Measurements from ENCODE around the gene CTSF. TPM values are rescaled to one million over a fixed set of nuclear protein-coding genes. Genes with fewer than 3 reads are reported as not detected.
"Not testable (repeated sequence)": the region's sequence is repeated elsewhere in the genome, so short reads cannot be mapped to it uniquely, and the experiment has no call there.

Gene CTSF
- total RNA-seq: 1 to 10 TPM; 3.5 to 3.9 TPM

- ChIA-PET CTCF (interaction anchor here (1.3 to 2.1 kb wide), 5 partner anchors 10 to 257 kb away, joined by 3 to 5 read pairs (median 3); partner anchors contain the start of genes CCDC87, CCS and RBM14), POLR2A (interaction anchor here (0.6 kb wide), 2 partner anchors 43 to 118 kb away, joined by 3 to 9 read pairs; no protein-coding TSS in a partner anchor)
- no peak within 1 kb of the TSS for H3K27ac Mint-ChIP-seq
- H3K36me3 Mint-ChIP-seq (ENCODE audit: low read depth): no peaks in the 10 kb centered on the region
- DNase-seq: peak; percentile 72
- peaks cover 13% of the 10 kb centered on the region for H3K27me3 Mint-ChIP-seq
- H3K4me3 Mint-ChIP-seq: peak within 1 kb of the TSS; percentile 67
- H3K4me1 Mint-ChIP-seq: peaks cover 5% of the 10 kb centered on the region
- no peaks in the 10 kb centered on the region for H3K9me3 Mint-ChIP-seq
Measured at GRCh38 chr11:66568124-66568916, at the start of gene CTSF. TSS of gene CTSF (minus strand) at chr11:66568606. CDS start at chr11:66568486, 120 bp downstream.

GRCh38 chr11:66617155-66617834, 48.9 kb upstream of the CTSF start:
- ChIA-PET POLR2A (interaction anchor here (0.5 to 0.6 kb wide), 3 partner anchors 17 to 61 kb away, joined by 3 to 4 read pairs (median 4); partner anchors contain the start of gene RBM4B), CTCF (interaction anchor here (0.6 to 3.5 kb wide), 9 partner anchors 12 to 135 kb away, joined by 3 to 17 read pairs (median 4); partner anchors contain the start of genes CCDC87, CCS, CTSF and RBM4)
- peaks cover 56% of the 10 kb centered on the region for H3K36me3 Mint-ChIP-seq (ENCODE audit: low read depth)
- DNase-seq: peak; percentile 15
- peaks cover 2% of the 10 kb centered on the region for H3K9me3 Mint-ChIP-seq
- peak overlapping the region; percentile 99 for H3K27ac Mint-ChIP-seq
- no peaks in the 10 kb centered on the region for H3K27me3 Mint-ChIP-seq
- peaks cover 51% of the 10 kb centered on the region for H3K4me1 Mint-ChIP-seq
- peak overlapping the region; percentile 98 for H3K4me3 Mint-ChIP-seq

- CTCF ChIA-PET: interaction anchor here (0.6 to 1.9 kb wide), 11 partner anchors 12 to 1504 kb away, joined by 3 to 7 read pairs (median 3); partner anchors contain the start of genes CCDC87, CCS, CTSF and RBM4
- peak; percentile 99 for DNase-seq
- peaks cover 49% of the 10 kb centered on the region for H3K36me3 Mint-ChIP-seq (ENCODE audit: low read depth)
- peaks cover 45% of the 10 kb centered on the region for H3K4me1 Mint-ChIP-seq
- peaks cover 2% of the 10 kb centered on the region for H3K9me3 Mint-ChIP-seq
- POLR2A ChIA-PET: interaction anchor here (0.5 to 0.6 kb wide), 3 partner anchors 16 to 62 kb away, joined by 4 to 7 read pairs (median 4); partner anchors contain the start of gene RBM4B
- peak within 1 kb of the TSS; percentile 98 for H3K4me3 Mint-ChIP-seq
- no peaks in the 10 kb centered on the region for H3K27me3 Mint-ChIP-seq
- peak within 1 kb of the TSS; percentile 99 for H3K27ac Mint-ChIP-seq
Measured at GRCh38 chr11:66616379-66617154, 48.2 kb upstream of the CTSF start, which contains the start of gene RBM14. TSS of gene RBM14 (plus strand) at chr11:66616630. CDS start at chr11:66616721, 91 bp downstream.

GRCh38 chr11:66614073-66614472, 45.7 kb upstream of the CTSF start:
- Mint-ChIP-seq H3K36me3 (ENCODE audit: low read depth) (peaks cover 31% of the 10 kb centered on the region), H3K27ac (no peak overlapping the region), H3K27me3 (no peaks in the 10 kb centered on the region), H3K4me3 (no peak overlapping the region), H3K4me1 (peaks cover 37% of the 10 kb centered on the region), H3K9me3 (no peaks in the 10 kb centered on the region)
- ChIA-PET CTCF (interaction anchor here (0.7 to 1.6 kb wide), 3 partner anchors 9 to 79 kb away, joined by 3 to 6 read pairs (median 4); no protein-coding TSS in a partner anchor), POLR2A (no interaction called here)
- no peak for DNase-seq

GRCh38 chr11:66612458-66612857, 44.1 kb upstream of the CTSF start:
- H3K4me3 Mint-ChIP-seq: no peak overlapping the region
- CTCF ChIA-PET: no interaction called here
- H3K9me3 Mint-ChIP-seq: no peaks in the 10 kb centered on the region
- H3K36me3 Mint-ChIP-seq (ENCODE audit: low read depth): peaks cover 15% of the 10 kb centered on the region
- no peaks in the 10 kb centered on the region for H3K27me3 Mint-ChIP-seq
- H3K27ac Mint-ChIP-seq: no peak overlapping the region
- H3K4me1 Mint-ChIP-seq: peaks cover 24% of the 10 kb centered on the region
- POLR2A ChIA-PET: no interaction called here
- no peak for DNase-seq

GRCh38 chr11:66609721-66610617, 41.6 kb upstream of the CTSF start:
- DNase-seq: no peak
- H3K27me3 Mint-ChIP-seq: no peaks in the 10 kb centered on the region
- ChIA-PET CTCF (interaction anchor here (1.4 kb wide), 1 partner anchor 17 kb away, joined by 4 read pairs; the partner anchor contains the start of genes CCDC87 and CCS), POLR2A (no interaction called here)
- no peaks in the 10 kb centered on the region for H3K9me3 Mint-ChIP-seq
- peaks cover 4% of the 10 kb centered on the region for H3K36me3 Mint-ChIP-seq (ENCODE audit: low read depth)
- peak overlapping the region; percentile 83 for H3K27ac Mint-ChIP-seq
- no peak overlapping the region for H3K4me3 Mint-ChIP-seq
- peaks cover 13% of the 10 kb centered on the region for H3K4me1 Mint-ChIP-seq

- CTCF ChIA-PET: interaction anchor here (0.8 to 2.2 kb wide), 5 partner anchors 13 to 53 kb away, joined by 3 to 10 read pairs (median 4); partner anchors contain the start of genes CCDC87 and RBM4
- H3K27me3 Mint-ChIP-seq: no peaks in the 10 kb centered on the region
- H3K9me3 Mint-ChIP-seq: no peaks in the 10 kb centered on the region
Measured at GRCh38 chr11:66607126-66607834, 38.9 kb upstream of the CTSF start.

GRCh38 chr11:66606608-66607007, 38.2 kb upstream of the CTSF start:
- POLR2A ChIA-PET: interaction anchor here (0.9 kb wide), 1 partner anchor 31 kb away, joined by 8 read pairs; the partner anchor contains the start of gene RBM4
- not testable (repeated sequence) for H3K9me3 Mint-ChIP-seq; H3K27ac Mint-ChIP-seq; H3K27me3 Mint-ChIP-seq; DNase-seq; H3K36me3 Mint-ChIP-seq (ENCODE audit: low read depth); H3K4me3 Mint-ChIP-seq
- H3K4me1 Mint-ChIP-seq: peaks cover 11% of the 10 kb centered on the region
- CTCF ChIA-PET: interaction anchor here (0.8 to 2.2 kb wide), 6 partner anchors 12 to 53 kb away, joined by 3 to 10 read pairs (median 4); partner anchors contain the start of genes CCDC87 and RBM4

More at GRCh38 chr11:66607126-66607834, 38.9 kb upstream of the CTSF start:
- Mint-ChIP-seq H3K36me3 (ENCODE audit: low read depth) (peaks cover 6% of the 10 kb centered on the region), H3K4me1 (peaks cover 11% of the 10 kb centered on the region), H3K27ac (no peak overlapping the region), H3K4me3 (no peak overlapping the region)
- POLR2A ChIA-PET: interaction anchor here (0.9 kb wide), 1 partner anchor 31 kb away, joined by 8 read pairs; the partner anchor contains the start of gene RBM4
- DNase-seq: no peak

- CTCF ChIA-PET: interaction anchor here (0.9 kb wide), 1 partner anchor 8 kb away, joined by 3 read pairs; no protein-coding TSS in a partner anchor
- peaks cover 6% of the 10 kb centered on the region for H3K36me3 Mint-ChIP-seq (ENCODE audit: low read depth)
- no peak overlapping the region for H3K4me3 Mint-ChIP-seq
- H3K27me3 Mint-ChIP-seq: no peaks in the 10 kb centered on the region
- no peaks in the 10 kb centered on the region for H3K9me3 Mint-ChIP-seq
- H3K27ac Mint-ChIP-seq: no peak overlapping the region
- no peak for DNase-seq
- POLR2A ChIA-PET: no interaction called here
- no peaks in the 10 kb centered on the region for H3K4me1 Mint-ChIP-seq
Measured at GRCh38 chr11:66604155-66604554, 35.7 kb upstream of the CTSF start.

GRCh38 chr11:66603072-66603471, 34.7 kb upstream of the CTSF start:
- Mint-ChIP-seq H3K27me3 (no peaks in the 10 kb centered on the region), H3K4me3 (no peak overlapping the region), H3K9me3 (no peaks in the 10 kb centered on the region), H3K4me1 (no peaks in the 10 kb centered on the region), H3K27ac (no peak overlapping the region), H3K36me3 (ENCODE audit: low read depth) (peaks cover 6% of the 10 kb centered on the region)
- ChIA-PET POLR2A (no interaction called here), CTCF (interaction anchor here (0.5 kb wide), 1 partner anchor 380 kb away, joined by 3 read pairs; no protein-coding TSS in a partner anchor)
- no peak for DNase-seq

All from activated CD4-positive, alpha-beta T cell treated with anti-CD3 and anti-CD28 coated beads, Interleukin-2, amount 10 ng/mL, durations not matched to agents 7 days and 5 days (primary cell).